ENCODE data around the gene NR1H2. TPM values are rescaled to one million over a fixed set of nuclear protein-coding genes. Genes with fewer than 3 reads are reported as not detected.
A peak's percentile ranks its signal among the peaks of the same experiment; 100 is the strongest.

The NR1H2 gene
- total and polyA plus RNA-seq, 2 experiments from 2014 or later, result 41.4 to 55.9 TPM

- H3K4me1 ChIP-seq (ENCODE audit: insufficient read depth), result peaks cover 4% of the 10 kb centered on the region
- no peaks in the 10 kb centered on the region for H4K20me1 ChIP-seq (ENCODE audit: insufficient read depth, poor library complexity, severe bottlenecking)
- peak within 1 kb of the TSS; percentile 10 for H3K27ac ChIP-seq
- H2AFZ ChIP-seq, result peak within 1 kb of the TSS; percentile 68
- peak; percentile 66 for DNase-seq (ENCODE audit: low spot score)
- no peaks in the 10 kb centered on the region for H3K9me3 ChIP-seq (ENCODE audit: low read depth)
- peak within 1 kb of the TSS; percentile 99 for H3K4me2 ChIP-seq
- peaks cover 7% of the 10 kb centered on the region for H3K27me3 ChIP-seq
- TF ChIP-seq, protein P1, sequence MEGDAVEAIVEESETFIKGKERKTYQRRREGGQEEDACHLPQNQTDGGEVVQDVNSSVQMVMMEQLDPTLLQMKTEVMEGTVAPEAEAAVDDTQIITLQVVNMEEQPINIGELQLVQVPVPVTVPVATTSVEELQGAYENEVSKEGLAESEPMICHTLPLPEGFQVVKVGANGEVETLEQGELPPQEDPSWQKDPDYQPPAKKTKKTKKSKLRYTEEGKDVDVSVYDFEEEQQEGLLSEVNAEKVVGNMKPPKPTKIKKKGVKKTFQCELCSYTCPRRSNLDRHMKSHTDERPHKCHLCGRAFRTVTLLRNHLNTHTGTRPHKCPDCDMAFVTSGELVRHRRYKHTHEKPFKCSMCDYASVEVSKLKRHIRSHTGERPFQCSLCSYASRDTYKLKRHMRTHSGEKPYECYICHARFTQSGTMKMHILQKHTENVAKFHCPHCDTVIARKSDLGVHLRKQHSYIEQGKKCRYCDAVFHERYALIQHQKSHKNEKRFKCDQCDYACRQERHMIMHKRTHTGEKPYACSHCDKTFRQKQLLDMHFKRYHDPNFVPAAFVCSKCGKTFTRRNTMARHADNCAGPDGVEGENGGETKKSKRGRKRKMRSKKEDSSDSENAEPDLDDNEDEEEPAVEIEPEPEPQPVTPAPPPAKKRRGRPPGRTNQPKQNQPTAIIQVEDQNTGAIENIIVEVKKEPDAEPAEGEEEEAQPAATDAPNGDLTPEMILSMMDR (IDR thresholded peaks at IDR 0.05; ENCODE audit: poor library complexity), result no peak
- TF ChIP-seq EZH2 (IDR thresholded peaks at IDR 0.05; ENCODE audit: borderline replicate concordance) (no peak), EZH2phosphoT487 (IDR thresholded peaks at IDR 0.05; ENCODE audit: low read depth, severe bottlenecking, unreplicated experiment) (no peak)
- H3K36me3 ChIP-seq (replicated peaks; ENCODE audit: insufficient read depth, low read depth), result no peaks in the 10 kb centered on the region
- no peaks in the 10 kb centered on the region for H3K79me2 ChIP-seq
- H3K9me2 ChIP-seq (replicated peaks; ENCODE audit: insufficient read depth), result no peaks in the 10 kb centered on the region
- H3K4me3 ChIP-seq, result peak within 1 kb of the TSS; percentile 62
- 10% methylated on average over 35 of the region's 40 CpGs for WGBS (ENCODE audit: low lambda C conversion rate, missing lambda C conversion rate)
Measured at GRCh38 chr19:50432221-50433028, 56.2 kb downstream of the NR1H2 start, which contains the start of gene MYBPC2. MYBPC2 (plus strand) TSS chr19:50432892; CDS start chr19:50432954, 62 bp downstream.

Other genes with a start within 250 kb of the NR1H2 start
- gene IZUMO2, start 213.2 kb upstream of the NR1H2 start, total RNA-seq, result not detected in 2 replicates
- gene IZUMO2, start 213.2 kb upstream of the NR1H2 start, polyA plus RNA-seq, result not detected in 2 replicates
- gene MYH14, start 172.8 kb upstream of the NR1H2 start, total RNA-seq, result 48.9 and 64.4 TPM in 2 replicates
- 31.7 and 40.9 TPM in 2 replicates for gene MYH14, start 172.8 kb upstream of the NR1H2 start, polyA plus RNA-seq
- gene KCNC3, start 47.1 kb upstream of the NR1H2 start, total RNA-seq, result 0.24 and 0.40 TPM in 2 replicates
- gene KCNC3, start 47.1 kb upstream of the NR1H2 start, polyA plus RNA-seq, result 1.5 and 1.6 TPM in 2 replicates
- 7.3 and 12.4 TPM in 2 replicates for gene NAPSA, start 10.8 kb upstream of the NR1H2 start, total RNA-seq
- 2.7 and 12.1 TPM in 2 replicates for gene NAPSA, start 10.8 kb upstream of the NR1H2 start, polyA plus RNA-seq
- gene POLD1, start 7.9 kb downstream of the NR1H2 start, total RNA-seq, result 13.6 and 18.2 TPM in 2 replicates
- 32.6 and 40.4 TPM in 2 replicates for gene POLD1, start 7.9 kb downstream of the NR1H2 start, polyA plus RNA-seq
- 2.8 TPM in 2 replicates for gene SPIB, start 42.5 kb downstream of the NR1H2 start, total RNA-seq
- 0.63 and 1.7 TPM in 2 replicates for gene SPIB, start 42.5 kb downstream of the NR1H2 start, polyA plus RNA-seq
- gene MYBPC2, start 56.4 kb downstream of the NR1H2 start, total RNA-seq, result 0.07 and 0.16 TPM in 2 replicates
- gene MYBPC2, start 56.4 kb downstream of the NR1H2 start, polyA plus RNA-seq, result 0.04 TPM in 1 of 2 replicates, not detected in the other
- 147 and 160 TPM in 2 replicates for gene EMC10, start 100.0 kb downstream of the NR1H2 start, total RNA-seq
- gene EMC10, start 100.0 kb downstream of the NR1H2 start, polyA plus RNA-seq, result 31.3 and 35.6 TPM in 2 replicates
- 2.7 and 5.0 TPM in 2 replicates for gene GARIN5A, start 100.4 kb downstream of the NR1H2 start, total RNA-seq
- 10.4 and 11.5 TPM in 2 replicates for gene GARIN5A, start 100.4 kb downstream of the NR1H2 start, polyA plus RNA-seq
- 19.0 and 28.1 TPM in 2 replicates for gene JOSD2, start 134.7 kb downstream of the NR1H2 start, total RNA-seq
- gene JOSD2, start 134.7 kb downstream of the NR1H2 start, polyA plus RNA-seq, result 81.8 and 82.9 TPM in 2 replicates
- 9.0 and 9.2 TPM in 2 replicates for gene ASPDH, start 137.5 kb downstream of the NR1H2 start, total RNA-seq
- gene ASPDH, start 137.5 kb downstream of the NR1H2 start, polyA plus RNA-seq, result 5.2 and 7.4 TPM in 2 replicates
- 6.0 and 7.7 TPM in 2 replicates for gene LRRC4B, start 192.0 kb downstream of the NR1H2 start, total RNA-seq
- gene LRRC4B, start 192.0 kb downstream of the NR1H2 start, polyA plus RNA-seq, result 1.8 and 2.1 TPM in 2 replicates